T-helper 2 cell (primary cell): ENCODE data around the gene ADGRL3.

ENCODE experiments used
- DNase-seq, 5 experiments: peaks; one replicate each; pipeline versions ENCODE4 v3.0.0 to v3.0.0-alpha.2; 2012 to 2022

ADGRL3 gene

GRCh38 chr4:62023633-62024032 is 823.5 kb downstream of the ADGRL3 start:
- DNase-seq: no peak

GRCh38 chr4:62028745-62029144 is 828.6 kb downstream of the ADGRL3 start:
- DNase-seq: no peak

- no peak for DNase-seq
These were observed 830.8 kb downstream of the ADGRL3 start for GRCh38 chr4:62030958-62031357.

- no peak for DNase-seq
These were observed 837.4 kb downstream of the ADGRL3 start for GRCh38 chr4:62037571-62037970.

- no peak for DNase-seq
These were observed 851.2 kb downstream of the ADGRL3 start for GRCh38 chr4:62051332-62051731.

- no peak for DNase-seq
These were observed 853.8 kb downstream of the ADGRL3 start for GRCh38 chr4:62053974-62054373.

GRCh38 chr4:62057031-62057430 is 856.9 kb downstream of the ADGRL3 start:
- no peak for DNase-seq

- no peak for DNase-seq
These were observed 858.4 kb downstream of the ADGRL3 start for GRCh38 chr4:62058571-62058970.

GRCh38 chr4:62070291-62070852 is 870.2 kb downstream of the ADGRL3 start:
- no peak for DNase-seq

GRCh38 chr4:62075089-62075488 is 875.0 kb downstream of the ADGRL3 start:
- DNase-seq: no peak

GRCh38 chr4:62075521-62075920 is 875.4 kb downstream of the ADGRL3 start:
- no peak for DNase-seq

GRCh38 chr4:62077406-62077805 is 877.3 kb downstream of the ADGRL3 start:
- no peak for DNase-seq

GRCh38 chr4:62080431-62080830 is 880.3 kb downstream of the ADGRL3 start:
- no peak for DNase-seq

- DNase-seq: no peak
These were observed 887.6 kb downstream of the ADGRL3 start for GRCh38 chr4:62087706-62088105.

- no peak for DNase-seq
These were observed 893.6 kb downstream of the ADGRL3 start for GRCh38 chr4:62093735-62094134.

GRCh38 chr4:62096881-62097280 is 896.8 kb downstream of the ADGRL3 start:
- DNase-seq: no peak

GRCh38 chr4:62115216-62115615 is 915.1 kb downstream of the ADGRL3 start:
- DNase-seq: no peak

- DNase-seq: no peak
These were observed 917.8 kb downstream of the ADGRL3 start for GRCh38 chr4:62117886-62118285.

- no peak for DNase-seq
These were observed 918.4 kb downstream of the ADGRL3 start for GRCh38 chr4:62118558-62118957.

- no peak for DNase-seq
These were observed 919.1 kb downstream of the ADGRL3 start for GRCh38 chr4:62119195-62119594.

- DNase-seq: no peak
These were observed 926.1 kb downstream of the ADGRL3 start for GRCh38 chr4:62126064-62126732.
